HepG2 (cell line): ENCODE data around the gene CDKL5. TPM values are rescaled to one million over a fixed set of nuclear protein-coding genes. Genes with fewer than 3 reads are reported as not detected.

Experiments used
- ATAC-seq: fragments of 200-7000 bp; cut with Tn5 transposase; 3 replicates; pipeline ENCODE4 v1.9.1; 2020; ENCODE audit warnings: mild to moderate bottlenecking, moderate library complexity
- BruUV-seq: library from RNA; stranded (reverse); fragments of 400-500 nt; replicated peaks from 2 replicates; lab custom pipeline; 2021; lab: Mats Ljungman, UMichigan
- CTCF ChIA-PET: fragments of 300-600 bp; formaldehyde crosslinking; extraction: SDS; loops from one replicate; lab custom pipeline; 2021; ENCODE audit warnings: low total read pairs, inconsistent platforms, low intra/inter-chr PET ratio; lab: Yijun Ruan, JAX
- POLR2A ChIA-PET: fragments of 350-600 bp; sonication (Branson Sonifier 250); formaldehyde crosslinking; loops from one replicate; lab custom pipeline; 2020; ENCODE audit warnings: antibody characterized with exemption, inconsistent platforms; lab: Yijun Ruan, JAX
- DNase-seq: peaks from one replicate; pipeline ENCODE4 v3.0.0-alpha.2; 2015; ENCODE audit warnings: low spot score
- FAIRE-seq: peaks from 3 replicates; lab custom pipeline; 2011; peaks lifted over from hg19 to GRCh38; lab: Jason Lieb, UNC
- H2AFZ ChIP-seq: one replicate; pipeline ENCODE4 v1.6.1; 2011; ENCODE audit warnings: low read length, inconsistent platforms
- H3K27ac ChIP-seq: fragments of 300-600 bp; 3 replicates; pipeline ENCODE4 v1.8.0; 2011; ENCODE audit warnings: mixed run types, mild to moderate bottlenecking, mixed read lengths, low read length, inconsistent platforms; ENCODE audit not compliant: insufficient read depth; ENCODE audit errors: extremely low read length
- H3K27me3 ChIP-seq, 2 experiments: fragments of 200-600 bp in 1 of 2; 2 replicates in 1 of 2; 3 replicates in 1 of 2; pipeline versions ENCODE4 v1.6.0 to v1.8.0; 2011; ENCODE audit warnings: low read length in 2 of 2, mild to moderate bottlenecking in 2 of 2, moderate library complexity in 2 of 2, inconsistent platforms in 1 of 2; ENCODE audit not compliant: insufficient read depth in 2 of 2, control insufficient read depth in 1 of 2
- H3K36me3 ChIP-seq, 2 experiments: fragments of 200-600 bp in 1 of 2; replicated peaks in 1 of 2; 2 replicates in 1 of 2; 3 replicates in 1 of 2; pipeline versions ENCODE4 v1.5.1 to v1.8.0; 2011; ENCODE audit warnings: low read length in 2 of 2, inconsistent platforms in 1 of 2; ENCODE audit not compliant: insufficient read depth in 2 of 2, control insufficient read depth in 1 of 2
- H3K4me1 ChIP-seq: 2 replicates; pipeline ENCODE4 v1.5.1; 2012; ENCODE audit warnings: low read length, inconsistent platforms; ENCODE audit not compliant: insufficient read depth
- H3K4me2 ChIP-seq: 2 replicates; pipeline ENCODE4 v1.6.0; 2011; ENCODE audit warnings: low read depth, low read length, inconsistent platforms
- H3K4me3 ChIP-seq, 3 experiments: fragments of 200-600 bp in 1 of 3; sonication (generic), shearing (Covaris generic) in 1 of 3; replicated peaks in 1 of 3; 2 replicates each; pipeline ENCODE4 v1.5.1; 2011 to 2016; ENCODE audit warnings: low read length in 3 of 3, inconsistent platforms in 2 of 3, low read depth in 2 of 3, mild to moderate bottlenecking in 2 of 3, control low read depth in 1 of 3, mixed read lengths in 1 of 3; ENCODE audit not compliant: insufficient read depth in 1 of 3
- H3K79me2 ChIP-seq: one replicate; pipeline ENCODE4 v1.6.1; 2011; ENCODE audit warnings: low read length, inconsistent platforms; ENCODE audit not compliant: insufficient read depth
- H3K9ac ChIP-seq: 2 replicates; pipeline ENCODE4 v1.6.0; 2011; ENCODE audit warnings: mild to moderate bottlenecking, low read depth, low read length, inconsistent platforms; ENCODE audit not compliant: insufficient read depth
- H3K9me3 ChIP-seq: 2 replicates; pipeline ENCODE4 v1.5.1; 2012; ENCODE audit warnings: mild to moderate bottlenecking, low read length
- H4K20me1 ChIP-seq: 2 replicates; pipeline ENCODE4 v1.6.0; 2011; ENCODE audit warnings: inconsistent platforms, mild to moderate bottlenecking, low read length, moderate library complexity; ENCODE audit not compliant: insufficient read depth
- ARNTL ChIP-seq: sonication (generic); formaldehyde crosslinking; IDR thresholded peaks from 2 replicates; pipeline ENCODE4 v1.4.0; 2020; ENCODE audit warnings: mild to moderate bottlenecking, missing genetic modification reagents
- EHMT2 ChIP-seq: fragments of 200-600 bp; sonication (generic); IDR thresholded peaks from 2 replicates; pipeline ENCODE4 v1.7.0; 2017; ENCODE audit warnings: antibody characterized with exemption, low read depth, low read length, borderline replicate concordance
- HIVEP1 ChIP-seq: sonication (generic); formaldehyde crosslinking; IDR thresholded peaks from 2 replicates; pipeline ENCODE4 v1.4.0; 2020; ENCODE audit warnings: mild to moderate bottlenecking, missing genetic modification reagents
- KLF12 ChIP-seq: sonication (generic); formaldehyde crosslinking; IDR thresholded peaks from 2 replicates; pipeline ENCODE4 v1.4.0; 2020; ENCODE audit warnings: missing genetic modification reagents, borderline replicate concordance
- KLF15 ChIP-seq: sonication (generic); formaldehyde crosslinking; IDR thresholded peaks from 2 replicates; pipeline ENCODE4 v1.8.1; 2023; ENCODE audit warnings: borderline replicate concordance, mild to moderate bottlenecking, inconsistent platforms, missing genetic modification reagents, mixed read lengths
- PRDM4 ChIP-seq: sonication (generic); formaldehyde crosslinking; IDR thresholded peaks from 2 replicates; pipeline ENCODE4 v1.9.0; 2021; ENCODE audit warnings: missing genetic modification reagents, borderline replicate concordance
- RAD51 ChIP-seq: fragments of 450-650 bp; IDR thresholded peaks from 2 replicates; pipeline ENCODE4 v1.6.1; 2016; ENCODE audit warnings: borderline replicate concordance
- U2AF1 ChIP-seq: fragments of 200-400 bp; formaldehyde crosslinking; optimal IDR thresholded peaks from 2 replicates; pipeline ENCODE3; 2017; ENCODE audit warnings: mild to moderate bottlenecking, low read depth, low read length
- ZNF124 ChIP-seq: sonication (generic); formaldehyde crosslinking; IDR thresholded peaks from 2 replicates; pipeline ENCODE4 v1.4.0; 2020; ENCODE audit warnings: missing genetic modification reagents
- ZNF256 ChIP-seq: sonication (generic); formaldehyde crosslinking; conservative IDR thresholded peaks from 2 replicates; pipeline ENCODE4 v1.4.0; 2020; ENCODE audit warnings: missing genetic modification reagents
- ZNF570 ChIP-seq: sonication (generic); formaldehyde crosslinking; IDR thresholded peaks from 2 replicates; pipeline ENCODE4 v1.4.0; 2020; ENCODE audit warnings: mild to moderate bottlenecking, missing genetic modification reagents, borderline replicate concordance
- ZNF691 ChIP-seq: sonication (generic); formaldehyde crosslinking; IDR thresholded peaks from 2 replicates; pipeline ENCODE4 v1.4.0; 2020; ENCODE audit warnings: missing genetic modification reagents, low read depth, mild to moderate bottlenecking, borderline replicate concordance
- ZNF800 ChIP-seq: sonication (generic); formaldehyde crosslinking; IDR thresholded peaks from 2 replicates; pipeline ENCODE4 v1.4.0; 2020; ENCODE audit warnings: missing genetic modification reagents
- ZSCAN9 ChIP-seq: IDR thresholded peaks from 2 replicates; pipeline ENCODE4 v1.6.1; 2016; ENCODE audit warnings: borderline replicate concordance
- WGBS: methylation state at CpG from one replicate; pipeline ENCODE4 v1.1.6; 2017; ENCODE audit warnings: low lambda C conversion rate; 5-methylcytosine and 5-hydroxymethylcytosine counted together
- in situ Hi-C: cut with HindIII; loops from 2 replicates; pipeline ENCODE4 v1.10.0; 2017; ENCODE audit warnings: low pct_unique_long_range_greater_than_20kb; ENCODE audit not compliant: extremely low pct_ligation_motif_present
- intact Hi-C: fragments of 100-400 bp; cut with micrococcal nuclease; formaldehyde crosslinking; loops from one replicate; pipeline ENCODE4 v1.10.0; 2022; ENCODE audit not compliant: unreplicated experiment
- polyA plus RNA-seq, 8 experiments: library from polyadenylated mRNA; depleted of rRNA in 3 of 8; stranded (reverse) in 7 of 8; unstranded in 1 of 8; fragments of >200 nt; fragmentation: Illumina TruSeq in 4 of 8; extraction: Trizol in 4 of 8; gene quantifications; 2 replicates each; pipeline versions ENCODE4 v1.2.1 to v1.2.3, GENCODE V29; 2011 to 2016; ENCODE audit warnings: low read depth in 4 of 8, missing spikeins in 1 of 8, mixed read lengths in 1 of 8; ENCODE audit not compliant: insufficient read depth in 1 of 8
- total RNA-seq, 5 experiments: library from RNA; depleted of rRNA; stranded (reverse); fragments of >200 nt; fragmentation: Illumina TruSeq; extraction: Trizol; gene quantifications; 2 replicates each; pipeline ENCODE4 v1.2.3, GENCODE V29; 2016; ENCODE audit warnings: low read depth in 1 of 5

The CDKL5 gene
- total and polyA plus RNA-seq, 2 of the 13 experiments (the other 11 are each of a cell fraction or from before 2014, with no cell fraction given) = 2.8 to 7.0 TPM

DNA sequence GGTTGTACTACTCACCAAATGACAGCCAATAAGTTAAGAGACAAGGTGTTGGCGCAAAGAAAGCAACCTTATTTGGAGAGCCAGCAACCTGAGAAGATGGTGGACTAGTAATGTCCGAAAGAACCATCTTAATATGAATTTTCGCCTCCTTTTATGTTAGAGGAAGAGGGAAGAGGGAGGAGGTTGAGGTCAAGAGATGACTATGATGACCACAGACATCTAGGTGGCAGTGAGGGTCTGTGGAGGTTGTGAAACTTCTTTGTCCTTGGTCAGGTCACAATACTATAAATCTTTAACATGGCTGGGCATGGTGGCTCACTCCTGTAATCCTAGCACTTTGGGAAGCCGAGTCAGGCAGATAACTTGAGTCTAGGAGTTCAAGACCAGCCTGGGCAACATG lies 15.4 kb downstream of the CDKL5 start:
- in situ Hi-C loops (loop anchor here (25.0 kb wide), 1 partner anchor 171 kb away; no protein-coding TSS in a partner anchor), intact Hi-C loops (no loop called here)
- Histone ChIP-seq H3K36me3 (no peaks in the 10 kb centered on the region), H3K4me2 (no peak overlapping the region), H2AFZ (no peak overlapping the region), H3K27ac (no peak overlapping the region), H3K9ac (no peak overlapping the region), H3K79me2 (peaks cover 22% of the 10 kb centered on the region), H3K27me3 (no peaks in the 10 kb centered on the region), H3K4me1 (peaks cover 16% of the 10 kb centered on the region), H3K4me3 (no peak overlapping the region), H3K9me3 (no peaks in the 10 kb centered on the region), H4K20me1 (no peaks in the 10 kb centered on the region)
- no peak for FAIRE-seq
- 100% methylated on average over 3 of the region's 4 CpGs for WGBS
- no peak for ATAC-seq
- TF ChIP-seq KLF12 (CRISPR knock-in tag) (no peak), U2AF1 (no peak), ZNF570 (CRISPR knock-in tag) (no peak), ARNTL (CRISPR knock-in tag) (no peak), ZNF256 (CRISPR knock-in tag) (no peak)
- BruUV-seq = no TSS peak
- DNase-seq = no peak
- ChIA-PET CTCF (no interaction called here), POLR2A (no interaction called here)

DNA sequence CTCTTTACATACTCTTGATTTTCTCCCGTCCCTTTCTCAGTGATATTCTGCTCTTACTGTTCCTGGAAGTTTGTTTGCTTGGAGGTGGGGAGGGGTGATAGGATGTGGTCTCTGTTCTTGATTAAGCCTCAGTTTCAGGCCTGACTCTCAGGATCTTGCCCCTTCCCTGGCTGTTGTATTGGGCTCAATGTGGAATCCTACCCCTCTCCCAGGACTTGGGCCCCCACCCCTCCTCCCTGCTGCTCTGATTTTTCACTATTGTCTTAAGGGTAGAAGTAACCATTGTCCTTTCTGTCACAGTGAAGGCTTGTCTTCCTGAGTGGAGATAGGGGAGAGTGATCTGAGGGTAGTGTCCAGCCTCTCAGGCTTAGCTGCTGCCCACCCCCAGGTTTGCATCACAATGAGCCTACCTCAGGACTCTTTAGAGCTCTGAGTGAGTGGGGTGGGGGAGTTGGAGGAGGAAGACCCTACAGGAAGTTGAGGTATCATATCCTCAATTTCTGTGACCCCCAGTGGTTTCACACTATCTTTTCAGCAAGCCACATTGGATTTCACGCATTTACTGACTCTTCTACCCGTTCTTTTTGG lies 16.5 kb downstream of the CDKL5 start:
- POLR2A ChIA-PET = no interaction called here
- Histone ChIP-seq H3K9me3 (no peaks in the 10 kb centered on the region), H3K4me2 (no peak overlapping the region), H3K4me3 (no peak overlapping the region), H3K4me1 (peaks cover 16% of the 10 kb centered on the region), H3K79me2 (peaks cover 23% of the 10 kb centered on the region), H3K27ac (no peak overlapping the region), H3K36me3 (no peaks in the 10 kb centered on the region), H3K27me3 (no peaks in the 10 kb centered on the region), H3K9ac (no peak overlapping the region), H2AFZ (no peak overlapping the region), H4K20me1 (no peaks in the 10 kb centered on the region)
- in situ Hi-C loops = loop anchor here (25.0 kb wide), 1 partner anchor 170 kb away; no protein-coding TSS in a partner anchor
- ATAC-seq (no peak), DNase-seq (no peak), FAIRE-seq (no peak)
- CTCF ChIA-PET = no interaction called here
- BruUV-seq = no TSS peak
- intact Hi-C loops = no loop called here
- 92% methylated on average over 3 of the region's 3 CpGs for WGBS
- TF ChIP-seq RAD51 (no peak), ZSCAN9 (no peak), ZNF691 (CRISPR knock-in tag) (no peak), HIVEP1 (CRISPR knock-in tag) (no peak), ZNF124 (CRISPR knock-in tag) (no peak), PRDM4 (CRISPR knock-in tag) (no peak), KLF15 (CRISPR knock-in tag) (no peak), ZNF800 (no peak), EHMT2 (no peak)
